Astrocyte (in vitro differentiated cells and primary cell): Measurements from ENCODE around the gene PAGE4. TPM values are rescaled to one million over a fixed set of nuclear protein-coding genes. Genes with fewer than 3 reads are reported as not detected.

Experiments
- DNase-seq: peaks from one replicate; pipeline ENCODE4 v3.0.0-alpha.2; 2010; ENCODE audit warnings: low read depth
- FAIRE-seq: peaks from 2 replicates; lab custom pipeline; 2011; peaks lifted over from hg19 to GRCh38; lab: Jason Lieb, UNC
- H2AFZ ChIP-seq: 2 replicates; pipeline ENCODE4 v1.6.0; 2012; ENCODE audit warnings: low read depth, low read length, inconsistent platforms
- H3K27ac ChIP-seq: 2 replicates; pipeline ENCODE4 v1.5.1; 2011; ENCODE audit warnings: low read depth, low read length, inconsistent platforms
- H3K27me3 ChIP-seq: 2 replicates; pipeline ENCODE4 v1.6.0; 2011; ENCODE audit warnings: low read length, inconsistent platforms; ENCODE audit not compliant: insufficient read depth
- H3K36me3 ChIP-seq: 2 replicates; pipeline ENCODE4 v1.5.1; 2011; ENCODE audit warnings: low read length, inconsistent platforms; ENCODE audit not compliant: insufficient read depth
- H3K4me1 ChIP-seq: 2 replicates; pipeline ENCODE4 v1.5.1; 2011; ENCODE audit warnings: low read length, inconsistent platforms; ENCODE audit not compliant: insufficient read depth
- H3K4me2 ChIP-seq: 2 replicates; pipeline ENCODE4 v1.6.0; 2012; ENCODE audit warnings: low read length, inconsistent platforms
- H3K4me3 ChIP-seq: 2 replicates; pipeline ENCODE4 v1.5.1; 2011; ENCODE audit warnings: low read depth, mild to moderate bottlenecking, low read length, inconsistent platforms; ENCODE audit not compliant: insufficient read depth
- H3K79me2 ChIP-seq: 2 replicates; pipeline ENCODE4 v1.6.0; 2012; ENCODE audit warnings: mild to moderate bottlenecking, low read length, inconsistent platforms; ENCODE audit not compliant: insufficient read depth
- H3K9ac ChIP-seq: 2 replicates; pipeline ENCODE4 v1.6.0; 2012; ENCODE audit warnings: mild to moderate bottlenecking, low read length, inconsistent platforms
- H3K9me3 ChIP-seq: 2 replicates; pipeline ENCODE4 v1.5.1; 2012; ENCODE audit warnings: low read depth, mild to moderate bottlenecking, low read length, inconsistent platforms; ENCODE audit not compliant: insufficient read depth
- H4K20me1 ChIP-seq: 2 replicates; pipeline ENCODE4 v1.6.0; 2012; ENCODE audit warnings: low read length, inconsistent platforms; ENCODE audit not compliant: insufficient read depth
- H3K27ac Mint-ChIP-seq: one replicate; pipeline ENCODE4 v1.8.0; 2021; ENCODE audit warnings: mild to moderate bottlenecking, mixed read lengths; ENCODE audit not compliant: unreplicated experiment
- H3K27me3 Mint-ChIP-seq: one replicate; pipeline ENCODE4 v1.8.0; 2021; ENCODE audit warnings: low read depth, mixed read lengths; ENCODE audit not compliant: unreplicated experiment
- H3K36me3 Mint-ChIP-seq: one replicate; pipeline ENCODE4 v1.8.0; 2021; ENCODE audit warnings: low read depth, mixed read lengths; ENCODE audit not compliant: unreplicated experiment
- H3K4me1 Mint-ChIP-seq: one replicate; pipeline ENCODE4 v1.8.0; 2021; ENCODE audit warnings: low read depth, mixed read lengths; ENCODE audit not compliant: unreplicated experiment
- H3K4me3 Mint-ChIP-seq: one replicate; pipeline ENCODE4 v1.8.0; 2021; ENCODE audit warnings: mild to moderate bottlenecking, moderate library complexity, mixed read lengths; ENCODE audit not compliant: unreplicated experiment
- H3K9me3 Mint-ChIP-seq: one replicate; pipeline ENCODE4 v1.8.0; 2021; ENCODE audit warnings: mild to moderate bottlenecking, mixed read lengths; ENCODE audit not compliant: unreplicated experiment
- EZH2 ChIP-seq: IDR thresholded peaks from 2 replicates; pipeline ENCODE4 v1.6.1; 2012; ENCODE audit warnings: mild to moderate bottlenecking, low read length, inconsistent platforms; ENCODE audit not compliant: insufficient read depth
- total RNA-seq: library from RNA; stranded (reverse); gene quantifications from 2 replicates; pipeline ENCODE4 v1.2.1, GENCODE V29; 2021
- TF ChIP-seq, protein P1 (sequence below): IDR thresholded peaks from 2 replicates; pipeline ENCODE4 v1.5.1; 2011; ENCODE audit warnings: low read depth, mild to moderate bottlenecking, inconsistent platforms, low read length, moderate library complexity; ENCODE audit not compliant: insufficient read depth

Gene PAGE4
- total RNA-seq, 1 donor from 2014 or later: not detected

GRCh38 chrX:49812177-49812576 lies 16.9 kb upstream of the PAGE4 start:
- Mint-ChIP-seq H3K4me1 (no peaks in the 10 kb centered on the region), H3K4me3 (no peak overlapping the region), H3K9me3 (peaks cover 3% of the 10 kb centered on the region), H3K27me3 (peaks cover 5% of the 10 kb centered on the region), H3K27ac (no peak overlapping the region), H3K36me3 (no peaks in the 10 kb centered on the region)
- TF ChIP-seq EZH2: no peak
- TF ChIP-seq, protein P1, sequence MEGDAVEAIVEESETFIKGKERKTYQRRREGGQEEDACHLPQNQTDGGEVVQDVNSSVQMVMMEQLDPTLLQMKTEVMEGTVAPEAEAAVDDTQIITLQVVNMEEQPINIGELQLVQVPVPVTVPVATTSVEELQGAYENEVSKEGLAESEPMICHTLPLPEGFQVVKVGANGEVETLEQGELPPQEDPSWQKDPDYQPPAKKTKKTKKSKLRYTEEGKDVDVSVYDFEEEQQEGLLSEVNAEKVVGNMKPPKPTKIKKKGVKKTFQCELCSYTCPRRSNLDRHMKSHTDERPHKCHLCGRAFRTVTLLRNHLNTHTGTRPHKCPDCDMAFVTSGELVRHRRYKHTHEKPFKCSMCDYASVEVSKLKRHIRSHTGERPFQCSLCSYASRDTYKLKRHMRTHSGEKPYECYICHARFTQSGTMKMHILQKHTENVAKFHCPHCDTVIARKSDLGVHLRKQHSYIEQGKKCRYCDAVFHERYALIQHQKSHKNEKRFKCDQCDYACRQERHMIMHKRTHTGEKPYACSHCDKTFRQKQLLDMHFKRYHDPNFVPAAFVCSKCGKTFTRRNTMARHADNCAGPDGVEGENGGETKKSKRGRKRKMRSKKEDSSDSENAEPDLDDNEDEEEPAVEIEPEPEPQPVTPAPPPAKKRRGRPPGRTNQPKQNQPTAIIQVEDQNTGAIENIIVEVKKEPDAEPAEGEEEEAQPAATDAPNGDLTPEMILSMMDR: no peak
- Histone ChIP-seq H3K9ac (no peak overlapping the region), H3K4me1 (no peaks in the 10 kb centered on the region), H3K9me3 (no peaks in the 10 kb centered on the region), H3K4me2 (no peak overlapping the region), H3K36me3 (no peaks in the 10 kb centered on the region), H4K20me1 (no peaks in the 10 kb centered on the region), H3K27me3 (no peaks in the 10 kb centered on the region), H3K27ac (no peak overlapping the region), H2AFZ (no peak overlapping the region), H3K4me3 (no peak overlapping the region), H3K79me2 (no peaks in the 10 kb centered on the region)
- no peak for FAIRE-seq
- DNase-seq: no peak

GRCh38 chrX:49816435-49816834 lies 12.7 kb upstream of the PAGE4 start:
- no peaks in the 10 kb centered on the region for H3K4me1 Mint-ChIP-seq
- Histone ChIP-seq H3K9me3 (no peaks in the 10 kb centered on the region), H3K9ac (no peak overlapping the region), H3K79me2 (no peaks in the 10 kb centered on the region), H3K4me3 (no peak overlapping the region), H3K36me3 (no peaks in the 10 kb centered on the region), H3K27ac (no peak overlapping the region), H4K20me1 (no peaks in the 10 kb centered on the region), H3K4me2 (no peak overlapping the region), H3K27me3 (no peaks in the 10 kb centered on the region), H2AFZ (no peak overlapping the region), H3K4me1 (no peaks in the 10 kb centered on the region)
- H3K27ac Mint-ChIP-seq: no peak overlapping the region
- DNase-seq: no peak
- H3K9me3 Mint-ChIP-seq: peaks cover 3% of the 10 kb centered on the region
- FAIRE-seq: peak; percentile 5
- no peaks in the 10 kb centered on the region for H3K36me3 Mint-ChIP-seq
- peaks cover 5% of the 10 kb centered on the region for H3K27me3 Mint-ChIP-seq
- TF ChIP-seq EZH2: no peak
- TF ChIP-seq, protein P1: no peak
- H3K4me3 Mint-ChIP-seq: no peak overlapping the region

DNA sequence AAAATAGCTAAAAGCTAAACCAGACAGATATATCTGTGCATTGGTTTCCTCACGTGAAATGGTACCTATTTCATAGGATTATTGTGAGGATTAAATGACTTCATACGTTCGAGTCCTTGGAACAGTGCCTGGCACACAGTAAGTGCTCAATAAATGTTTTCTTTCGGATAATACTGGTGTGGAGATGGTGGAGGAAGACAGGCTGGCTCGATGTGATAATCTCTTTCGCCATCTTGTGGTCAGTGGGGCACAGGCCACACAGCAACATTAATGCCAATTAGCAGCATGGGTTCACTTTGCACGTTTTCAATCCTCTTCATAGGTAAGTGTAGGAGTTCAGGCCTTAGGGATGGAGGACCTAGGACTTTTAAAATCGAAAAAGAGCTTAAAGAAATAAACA lies 9.3 kb downstream of the PAGE4 start:
- Histone ChIP-seq H3K4me1 (no peaks in the 10 kb centered on the region), H2AFZ (no peak overlapping the region), H3K27me3 (no peaks in the 10 kb centered on the region), H3K27ac (no peak overlapping the region), H3K9ac (no peak overlapping the region), H3K4me3 (no peak overlapping the region), H4K20me1 (no peaks in the 10 kb centered on the region), H3K4me2 (no peak overlapping the region), H3K36me3 (no peaks in the 10 kb centered on the region), H3K79me2 (no peaks in the 10 kb centered on the region), H3K9me3 (no peaks in the 10 kb centered on the region)
- Mint-ChIP-seq H3K4me1 (no peaks in the 10 kb centered on the region), H3K4me3 (no peak overlapping the region), H3K27me3 (no peaks in the 10 kb centered on the region), H3K9me3 (no peaks in the 10 kb centered on the region), H3K36me3 (no peaks in the 10 kb centered on the region), H3K27ac (no peak overlapping the region)
- TF ChIP-seq, protein P1: peak; percentile 47
- TF ChIP-seq EZH2: no peak
- DNase-seq (peak; percentile 2), FAIRE-seq (no peak)
